ENCODE data around the gene RPLP2.

RPLP2 gene

DNA sequence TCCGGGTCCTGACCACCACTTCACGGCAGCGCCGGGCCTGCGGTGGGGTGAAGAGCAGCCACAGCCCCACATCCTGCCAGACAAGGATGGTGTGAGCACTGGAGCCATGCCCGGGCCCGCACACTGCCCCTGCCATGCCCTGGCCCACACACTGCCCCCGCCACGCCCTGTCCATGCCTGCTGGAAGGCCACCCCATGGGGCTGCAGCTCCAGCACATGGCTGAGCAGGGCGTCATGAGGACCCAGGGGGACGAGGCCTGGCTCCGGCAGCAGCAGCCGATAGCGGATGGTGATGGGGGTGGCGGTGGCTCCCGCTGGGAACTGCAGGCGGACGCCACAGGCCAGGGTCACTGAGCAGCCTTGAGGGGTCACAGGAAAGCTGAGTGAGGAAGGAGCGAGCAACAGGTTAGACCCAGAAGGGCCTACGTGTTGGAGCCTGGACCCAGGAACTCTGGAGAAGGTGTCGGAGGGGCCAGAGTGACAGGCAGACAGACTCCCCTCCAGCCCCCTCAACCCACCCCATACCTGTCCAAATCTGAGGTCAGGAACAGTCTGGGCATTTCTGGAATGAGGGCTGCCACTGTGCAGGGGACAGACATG, 7.6 kb upstream of the RPLP2 start:
- no peak for DNase-seq

- DNase-seq: no peak
Measured at GRCh38 chr11:802693-803466, 6.9 kb upstream of the RPLP2 start.

- no peak for DNase-seq
Measured at GRCh38 chr11:803467-803742, 6.4 kb upstream of the RPLP2 start.

DNA sequence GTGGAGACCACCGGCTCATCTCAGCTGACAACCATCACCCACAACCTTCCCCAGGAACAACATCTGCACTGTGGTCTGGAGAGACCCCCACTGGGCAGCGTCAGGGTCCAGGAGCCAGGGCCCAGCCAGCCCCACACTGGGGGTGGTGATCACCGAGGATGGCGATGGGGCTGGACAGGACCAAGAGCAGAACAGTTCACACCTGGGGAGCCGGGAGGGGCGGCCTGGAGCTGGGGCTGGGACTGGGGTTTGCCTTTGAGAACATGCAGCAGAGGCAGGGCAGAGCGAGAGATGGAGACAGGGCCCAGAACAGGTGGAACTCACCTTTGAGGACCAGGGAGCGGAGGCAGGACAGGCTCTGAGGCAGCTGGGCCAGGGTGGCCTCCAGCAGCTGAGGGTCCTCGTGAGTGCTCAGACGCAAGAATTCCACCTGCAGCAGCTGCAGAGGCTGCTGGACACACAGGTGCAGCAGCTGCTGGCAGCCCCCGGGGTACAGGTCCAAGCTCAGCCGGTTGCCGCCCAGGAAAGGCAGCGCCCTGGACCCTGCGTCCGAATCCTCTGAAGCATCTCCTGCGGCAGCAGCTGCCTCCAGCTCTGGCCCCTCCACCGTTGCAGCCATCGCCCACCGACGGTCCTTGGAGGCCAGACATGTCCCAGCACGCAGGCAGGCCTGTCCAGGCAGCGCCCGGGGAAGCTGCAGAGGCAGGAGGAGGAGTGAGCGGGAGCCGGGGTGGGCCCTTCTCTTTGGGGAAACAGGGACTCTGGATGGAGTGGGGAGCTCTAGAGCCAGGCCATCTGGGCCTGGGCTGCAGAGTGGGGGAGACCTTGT, 5.8 kb upstream of the RPLP2 start:
- DNase-seq: no peak

- DNase-seq: no peak
Measured at GRCh38 chr11:804599-804964, 5.2 kb upstream of the RPLP2 start.

DNA sequence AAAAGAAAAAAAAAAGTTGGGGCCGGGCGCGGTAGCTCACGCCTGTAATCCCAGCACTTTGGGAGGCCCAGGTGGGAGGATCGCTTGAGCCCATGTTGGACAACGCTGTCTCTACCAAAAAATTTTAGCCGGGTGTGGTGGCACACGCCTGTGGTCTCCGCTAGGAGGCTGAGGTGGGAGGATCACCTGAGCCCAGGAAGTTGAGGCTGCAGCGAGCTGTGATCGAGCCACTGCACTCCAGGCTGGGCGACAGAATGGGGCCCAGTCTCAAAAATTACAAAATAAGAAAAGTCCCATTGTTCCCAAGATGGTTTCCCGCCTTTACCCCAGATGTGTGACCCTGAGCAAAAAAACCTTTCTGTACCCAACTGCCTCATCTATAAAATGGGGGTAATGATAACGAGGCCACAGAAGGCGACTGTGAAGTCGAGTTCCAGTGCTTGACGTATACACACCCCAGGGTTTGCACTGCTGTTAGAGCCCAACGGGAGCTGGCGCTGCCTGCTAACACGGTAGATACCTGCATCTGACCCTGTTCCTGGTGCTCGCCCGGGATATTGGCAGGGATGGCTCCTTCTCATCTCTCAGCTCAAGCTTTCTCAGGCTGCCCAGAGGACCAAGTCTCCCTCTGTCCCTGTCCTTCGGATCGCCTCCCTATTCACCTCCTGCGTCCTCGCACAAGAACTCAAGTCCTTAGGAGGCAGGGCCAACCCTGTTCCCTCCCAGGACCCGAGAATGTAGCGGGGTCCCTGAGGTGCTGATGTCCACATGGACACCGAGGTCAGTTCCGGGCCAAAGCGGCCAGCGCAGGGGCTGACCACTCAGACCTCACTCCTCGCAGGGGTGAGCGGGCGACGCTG, 1.1 kb upstream of the RPLP2 start:
- DNase-seq: no peak

DNA sequence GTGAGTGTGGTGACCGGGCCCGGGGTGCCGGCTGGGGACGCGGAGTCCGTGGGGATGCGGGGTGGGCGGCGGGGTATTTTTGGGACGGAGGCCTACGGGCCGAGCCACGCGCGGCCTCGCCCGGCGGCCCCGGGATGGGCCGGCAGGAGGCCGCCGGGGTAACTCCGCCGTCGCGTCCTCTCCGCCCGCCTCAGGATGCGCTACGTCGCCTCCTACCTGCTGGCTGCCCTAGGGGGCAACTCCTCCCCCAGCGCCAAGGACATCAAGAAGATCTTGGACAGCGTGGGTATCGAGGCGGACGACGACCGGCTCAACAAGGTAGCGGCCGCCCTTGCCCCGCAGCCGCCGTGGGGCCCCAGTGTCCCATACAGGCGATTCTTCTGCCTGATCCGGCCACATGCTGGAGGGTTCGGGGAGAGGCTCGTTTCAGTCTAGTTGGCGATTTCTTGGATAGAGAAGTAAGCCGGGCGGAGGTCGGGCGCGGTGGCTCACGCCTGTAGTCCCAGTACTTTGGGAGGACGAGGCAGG, 337 bp downstream of the RPLP2 start:
- no peak for DNase-seq

DNA sequence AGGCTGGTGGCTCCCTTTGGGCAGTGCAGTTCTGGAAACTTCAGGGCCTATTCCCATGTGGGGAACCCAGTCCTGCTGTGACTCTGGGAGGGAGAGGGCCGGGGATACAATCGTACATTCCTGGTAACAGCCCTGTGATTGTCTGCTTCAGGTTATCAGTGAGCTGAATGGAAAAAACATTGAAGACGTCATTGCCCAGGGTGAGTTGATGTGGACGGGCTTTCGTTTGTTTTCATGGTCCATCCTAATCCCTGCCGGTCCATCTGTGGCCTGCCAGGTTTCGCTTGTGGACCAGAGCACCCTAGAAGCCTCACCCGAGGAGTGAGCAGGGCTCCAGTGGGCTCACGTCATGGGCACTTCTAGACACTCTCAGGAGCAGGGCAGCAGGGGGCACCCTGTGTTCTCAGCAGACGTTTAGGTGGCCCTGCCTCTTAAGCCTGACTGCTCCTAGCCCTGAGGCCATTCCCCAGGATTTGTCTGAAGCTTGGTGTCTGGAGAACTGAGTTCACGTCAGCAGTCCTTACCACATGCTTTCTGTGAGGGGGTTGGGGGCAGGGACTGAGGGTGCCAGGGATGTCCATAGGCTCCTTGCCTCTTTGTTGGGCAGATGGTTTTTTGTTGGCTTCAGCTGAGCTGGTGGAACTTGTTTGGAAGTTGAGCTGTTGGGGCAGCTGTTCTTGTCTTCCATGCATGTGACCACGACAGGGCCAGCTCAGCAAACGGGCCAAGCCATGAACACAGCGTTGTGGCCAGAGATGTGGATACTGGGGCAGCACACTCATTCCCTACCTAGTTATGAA, 1.9 kb downstream of the RPLP2 start:
- no peak for DNase-seq

GRCh38 chr11:812390-812789, 2.6 kb downstream of the RPLP2 start:
- no peak for DNase-seq

DNA sequence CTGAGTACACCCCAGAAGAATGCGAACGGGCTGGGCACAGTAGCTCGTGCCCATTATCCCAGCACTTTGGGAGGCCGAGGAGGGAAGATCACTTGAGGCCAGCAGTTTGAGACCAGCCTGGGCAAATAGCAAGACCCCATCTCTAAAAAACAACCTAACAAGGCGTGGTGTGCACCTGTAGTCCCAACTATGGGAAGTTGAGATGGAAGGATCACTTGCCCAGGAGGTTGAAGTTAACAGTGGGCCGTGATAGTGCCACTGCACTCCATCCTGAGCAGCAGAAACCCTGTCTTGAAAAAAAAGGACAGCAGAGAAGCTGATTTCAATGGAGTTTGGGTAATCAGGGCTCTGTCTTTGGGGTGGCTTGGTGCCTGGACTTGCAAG, 3.3 kb downstream of the RPLP2 start:
- DNase-seq: no peak

- DNase-seq: no peak
Measured at GRCh38 chr11:813456-814096, 3.8 kb downstream of the RPLP2 start.

GRCh38 chr11:815675-816432, 6.1 kb downstream of the RPLP2 start:
- no peak for DNase-seq

DNA sequence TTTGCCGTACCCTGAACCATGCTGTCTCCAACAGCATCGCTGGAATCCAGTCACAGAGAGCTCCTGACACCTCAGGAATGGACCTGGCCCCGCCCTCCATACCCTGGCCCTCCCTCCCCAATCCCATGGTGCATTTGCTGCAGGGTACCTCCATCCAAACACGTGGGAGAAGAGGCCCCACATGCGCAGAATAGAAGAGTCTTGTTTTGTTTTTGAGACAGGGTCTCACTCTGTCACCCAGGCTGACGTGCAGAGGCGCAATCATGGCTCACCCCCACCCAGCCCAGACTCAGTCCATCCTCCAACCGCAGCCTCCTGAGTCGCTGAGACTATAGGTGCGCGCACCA, 6.6 kb downstream of the RPLP2 start:
- DNase-seq: no peak

DNA sequence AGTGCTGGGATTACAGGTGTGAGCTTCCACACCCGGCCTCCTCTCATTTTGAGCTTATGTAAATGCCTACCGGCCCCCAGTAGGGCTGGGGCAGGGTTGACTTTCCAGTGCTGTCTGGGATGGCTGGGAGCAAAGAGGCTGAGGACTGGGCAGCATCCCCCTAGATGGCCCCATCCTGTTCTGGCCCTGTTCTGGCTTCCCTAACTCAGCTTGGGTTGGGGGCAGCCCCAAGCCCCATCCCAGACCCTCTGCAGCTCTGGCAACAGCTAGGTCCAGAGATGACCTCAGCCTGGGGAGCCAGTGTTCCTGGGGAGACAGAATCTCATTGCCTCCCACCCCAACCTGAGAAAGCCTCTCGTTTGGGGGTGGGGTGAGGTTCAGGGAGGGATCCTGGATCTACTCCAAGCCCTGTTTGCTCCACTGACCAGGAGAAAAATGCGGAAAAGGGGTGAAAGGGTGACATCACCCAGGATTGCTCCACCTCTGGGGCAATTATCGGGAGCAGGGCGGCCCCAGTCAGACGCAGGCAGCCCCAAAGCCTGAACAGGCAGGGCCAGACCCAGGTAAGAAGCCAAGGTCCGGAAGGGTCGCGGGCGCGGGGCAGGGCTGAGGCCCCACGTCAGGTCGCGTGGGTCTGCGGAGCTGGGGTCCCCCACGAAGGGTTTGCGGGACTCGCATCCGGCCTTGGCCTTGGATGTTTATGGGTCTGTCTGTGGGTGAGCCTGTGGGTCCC, 8.8 kb downstream of the RPLP2 start, which contains the start of gene PNPLA2:
Gene PNPLA2, plus strand, starts transcription at position 519 of the 733 bp plus-strand sequence. CDS start 805 bp downstream, outside the sequence.
- DNase-seq: peak; percentile 70

DNA sequence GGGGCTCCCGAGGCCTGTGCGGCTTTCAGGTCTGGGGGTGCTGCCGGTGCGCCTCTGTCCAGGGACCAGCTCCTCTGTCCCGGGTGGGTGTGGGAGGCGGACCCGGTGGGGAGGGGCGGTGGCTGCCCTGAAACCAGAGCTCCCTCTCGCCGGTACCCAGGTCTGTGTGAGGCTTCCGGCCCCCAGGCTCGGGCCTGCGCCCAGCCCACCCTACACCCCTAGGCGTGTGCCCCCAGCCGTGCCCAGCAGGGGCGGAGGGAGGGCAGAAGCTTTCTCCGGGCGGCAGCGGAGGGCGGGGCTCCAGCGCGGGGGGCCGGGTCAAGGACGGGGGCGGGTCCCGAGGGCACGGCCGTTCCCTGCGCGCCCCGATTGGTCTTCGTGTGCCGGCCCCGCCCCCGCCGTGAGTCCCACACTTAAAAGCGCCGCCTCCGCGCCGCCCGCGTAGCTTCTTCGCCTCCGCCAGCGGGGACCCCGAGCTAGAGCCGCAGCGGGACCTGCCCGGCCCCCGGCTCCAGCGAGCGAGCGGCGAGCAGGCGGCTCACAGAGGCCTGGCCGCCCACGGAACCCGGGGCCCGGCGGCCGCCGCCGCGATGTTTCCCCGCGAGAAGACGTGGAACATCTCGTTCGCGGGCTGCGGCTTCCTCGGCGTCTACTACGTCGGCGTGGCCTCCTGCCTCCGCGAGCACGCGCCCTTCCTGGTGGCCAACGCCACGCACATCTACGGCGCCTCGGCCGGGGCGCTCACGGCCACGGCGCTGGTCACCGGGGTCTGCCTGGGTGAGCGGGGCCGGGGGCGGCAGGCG, 9.6 kb downstream of the RPLP2 start:
- DNase-seq: peak; percentile 90

- peak; percentile 56 for DNase-seq
Measured at GRCh38 chr11:819943-820649, 10.3 kb downstream of the RPLP2 start.

DNA sequence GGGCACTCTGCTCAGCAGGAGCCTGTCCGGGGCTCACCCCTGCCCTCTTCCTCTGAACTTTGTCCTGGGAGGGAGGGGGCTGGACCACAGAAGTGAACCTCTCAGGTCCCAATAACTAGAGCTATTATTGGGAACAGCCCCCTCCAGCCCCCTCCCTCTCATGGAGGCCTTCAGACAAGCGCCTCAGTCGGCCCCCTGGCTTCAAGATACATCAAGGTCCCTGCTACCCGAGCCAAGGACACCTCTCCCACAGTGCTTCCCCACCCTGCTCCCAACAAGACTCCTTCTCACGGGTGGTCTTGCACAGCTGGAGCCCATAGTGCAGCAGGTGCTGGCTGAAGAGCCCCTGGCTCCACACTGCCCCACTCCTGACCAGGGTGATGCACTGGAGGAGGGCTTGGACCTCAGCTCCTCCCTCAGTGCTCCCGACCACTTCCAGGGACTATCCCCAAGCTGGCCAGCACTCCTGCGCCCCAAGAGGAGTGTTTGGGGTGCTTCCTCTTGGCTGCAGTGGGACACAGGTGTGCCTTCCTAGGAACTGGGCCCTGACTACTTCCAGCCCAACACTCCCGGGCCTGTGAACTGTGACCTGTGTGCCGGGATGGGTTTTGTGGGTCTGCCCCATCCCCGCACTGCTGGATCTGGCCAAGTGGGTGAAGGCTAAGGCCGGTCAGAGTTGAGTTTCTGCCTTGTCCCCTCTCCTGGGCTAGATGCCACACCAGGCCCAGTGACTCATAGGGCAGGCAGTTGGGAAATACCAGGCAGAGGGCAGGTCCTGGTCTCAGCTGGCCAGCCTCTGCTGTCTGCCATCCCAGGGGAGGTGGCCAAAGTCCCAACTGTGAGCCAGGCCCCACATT, 11.1 kb downstream of the RPLP2 start:
- no peak for DNase-seq
